ENCODE measurements around the gene PRKCB. TPM values are rescaled to one million over a fixed set of nuclear protein-coding genes. Genes with fewer than 3 reads are reported as not detected.

PRKCB gene
- total RNA-seq, 2 experiments from 2014 or later: 21.0 to 51.6 TPM

DNA sequence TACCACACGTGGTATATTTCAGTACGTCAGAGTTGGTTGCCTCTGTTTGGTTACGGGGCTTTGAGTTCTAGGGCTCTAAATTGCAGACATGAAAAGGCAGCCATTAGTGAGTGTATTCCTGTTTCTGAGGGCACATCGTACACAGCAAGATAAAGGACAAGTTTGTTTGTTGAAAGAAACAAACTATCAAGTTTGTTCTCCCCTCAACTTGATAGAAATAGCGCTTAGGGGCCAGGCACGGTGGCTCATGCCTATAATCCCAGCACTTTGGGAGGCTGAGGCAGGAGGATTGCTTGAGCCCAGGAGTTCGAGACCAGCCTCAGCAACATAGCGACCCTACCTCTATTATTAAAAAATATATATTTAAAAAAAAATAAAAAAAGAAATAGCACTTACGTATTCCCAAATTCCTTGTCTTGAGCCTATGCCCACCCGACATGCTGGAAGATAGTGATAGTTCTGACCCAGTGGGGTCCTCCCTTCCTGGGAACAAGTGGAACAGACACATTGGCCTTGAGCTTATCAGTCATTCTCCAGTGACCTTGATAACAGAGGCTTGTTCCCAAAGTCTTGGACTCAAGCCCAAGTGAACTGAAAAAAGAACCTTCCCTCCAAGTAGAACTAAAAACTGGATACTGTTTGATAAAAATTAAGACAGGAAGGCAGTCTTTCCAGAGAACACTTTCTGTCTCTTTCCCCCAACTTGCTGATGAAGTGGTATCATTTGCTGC, 280.4 kb downstream of the PRKCB start:
- intact Hi-C loops (cut with micrococcal nuclease; ENCODE audit: unreplicated experiment): no loop called here
- BruUV-seq (replicated peaks): no TSS peak
- no peak for DNase-seq (ENCODE audit: low spot score)
- Histone ChIP-seq H2AFZ (ENCODE audit: low read length) (no peak overlapping the region), H4K20me1 (ENCODE audit: insufficient read depth, low read length) (no peaks in the 10 kb centered on the region), H3K9me3 (ENCODE audit: low read length) (no peaks in the 10 kb centered on the region), H3K4me3 (ENCODE audit: low read depth, low read length, poor library complexity, severe bottlenecking) (no peak overlapping the region), H3K36me3 (ENCODE audit: insufficient read depth, low read length) (no peaks in the 10 kb centered on the region), H3K4me1 (ENCODE audit: insufficient read depth, low read length, poor library complexity, severe bottlenecking) (no peaks in the 10 kb centered on the region), H3K4me2 (ENCODE audit: low read length) (no peak overlapping the region), H3K79me2 (ENCODE audit: insufficient read depth, low read depth, low read length) (no peaks in the 10 kb centered on the region), H3K9me2 (ENCODE audit: insufficient read depth, low read length) (no peaks in the 10 kb centered on the region), H3K27ac (ENCODE audit: low read depth, low read length, poor library complexity, severe bottlenecking) (no peak overlapping the region)
- TF ChIP-seq EZH2phosphoT487 (IDR thresholded peaks at IDR 0.05; ENCODE audit: borderline replicate concordance, low read depth, low read length) (no peak), CTCF (conservative IDR thresholded peaks at IDR 0.05; ENCODE audit: low read length) (no peak)
- CTCF ChIA-PET (ENCODE audit: unreplicated experiment): no interaction called here
- POLR2A ChIA-PET: interaction anchor here (0.7 kb wide), 1 partner anchor 103 kb away, joined by 4 read pairs; no protein-coding TSS in a partner anchor

DNA sequence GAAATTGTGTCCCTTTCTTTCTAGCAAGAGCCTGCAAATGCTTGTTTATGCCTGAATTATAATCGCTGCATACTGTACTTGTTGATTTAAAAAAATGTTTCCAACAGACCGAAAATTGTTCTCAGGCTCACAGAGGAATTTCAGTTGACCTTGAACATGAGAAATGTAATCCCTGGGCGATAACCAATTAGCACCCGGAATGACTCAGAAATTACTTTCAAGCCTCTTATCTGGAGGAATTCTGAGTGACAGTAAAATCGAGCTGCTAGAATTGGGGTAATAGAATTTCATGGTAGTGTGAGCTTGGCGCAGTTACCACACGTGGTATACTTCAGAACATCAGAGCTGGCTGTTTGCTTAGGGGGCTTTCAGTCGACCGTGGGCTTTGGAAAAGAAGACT, 281.2 kb downstream of the PRKCB start:
- no peak overlapping the region for H3K4me3 ChIP-seq (ENCODE audit: low read depth, low read length, poor library complexity, severe bottlenecking)
- CTCF ChIA-PET (ENCODE audit: unreplicated experiment): no interaction called here
- H3K4me2 ChIP-seq (ENCODE audit: low read length): no peak overlapping the region
- no peaks in the 10 kb centered on the region for H3K9me2 ChIP-seq (ENCODE audit: insufficient read depth, low read length)
- POLR2A ChIA-PET: no interaction called here
- no peak for TF ChIP-seq EZH2phosphoT487 (IDR thresholded peaks at IDR 0.05; ENCODE audit: borderline replicate concordance, low read depth, low read length)
- TF ChIP-seq CTCF (conservative IDR thresholded peaks at IDR 0.05; ENCODE audit: low read length): no peak
- no peak overlapping the region for H2AFZ ChIP-seq (ENCODE audit: low read length)
- H3K27ac ChIP-seq (ENCODE audit: low read depth, low read length, poor library complexity, severe bottlenecking): no peak overlapping the region
- no peaks in the 10 kb centered on the region for H4K20me1 ChIP-seq (ENCODE audit: insufficient read depth, low read length)
- intact Hi-C loops (cut with micrococcal nuclease; ENCODE audit: unreplicated experiment): no loop called here
- BruUV-seq (replicated peaks): no TSS peak
- no peaks in the 10 kb centered on the region for H3K36me3 ChIP-seq (ENCODE audit: insufficient read depth, low read length)
- H3K9me3 ChIP-seq (ENCODE audit: low read length): no peaks in the 10 kb centered on the region
- no peaks in the 10 kb centered on the region for H3K79me2 ChIP-seq (ENCODE audit: insufficient read depth, low read depth, low read length)
- no peak for DNase-seq (ENCODE audit: low spot score)
- no peaks in the 10 kb centered on the region for H3K4me1 ChIP-seq (ENCODE audit: insufficient read depth, low read length, poor library complexity, severe bottlenecking)

GRCh38 chr16:24117680-24118079, 281.9 kb downstream of the PRKCB start:
- POLR2A ChIA-PET: no interaction called here
- BruUV-seq (replicated peaks): no TSS peak
- H3K9me3 ChIP-seq (ENCODE audit: low read length): no peaks in the 10 kb centered on the region

More at GRCh38 chr16:24117680-24118079, 281.9 kb downstream of the PRKCB start:
- H3K36me3 ChIP-seq (ENCODE audit: insufficient read depth, low read length): no peaks in the 10 kb centered on the region
- no peak overlapping the region for H2AFZ ChIP-seq (ENCODE audit: low read length)
- intact Hi-C loops (cut with micrococcal nuclease; ENCODE audit: unreplicated experiment): no loop called here
- no peak for TF ChIP-seq CTCF (conservative IDR thresholded peaks at IDR 0.05; ENCODE audit: low read length)
- TF ChIP-seq EZH2phosphoT487 (IDR thresholded peaks at IDR 0.05; ENCODE audit: borderline replicate concordance, low read depth, low read length): no peak
- no peak for DNase-seq (ENCODE audit: low spot score)
- no peaks in the 10 kb centered on the region for H3K4me1 ChIP-seq (ENCODE audit: insufficient read depth, low read length, poor library complexity, severe bottlenecking)
- no peaks in the 10 kb centered on the region for H4K20me1 ChIP-seq (ENCODE audit: insufficient read depth, low read length)
- H3K79me2 ChIP-seq (ENCODE audit: insufficient read depth, low read depth, low read length): no peaks in the 10 kb centered on the region
- H3K4me3 ChIP-seq (ENCODE audit: low read depth, low read length, poor library complexity, severe bottlenecking): no peak overlapping the region
- H3K9me2 ChIP-seq (ENCODE audit: insufficient read depth, low read length): no peaks in the 10 kb centered on the region
- CTCF ChIA-PET (ENCODE audit: unreplicated experiment): no interaction called here
- H3K4me2 ChIP-seq (ENCODE audit: low read length): no peak overlapping the region
- no peak overlapping the region for H3K27ac ChIP-seq (ENCODE audit: low read depth, low read length, poor library complexity, severe bottlenecking)

Measured in OCI-LY7 (cell line).